Heart right ventricle (tissue), 16 donors: Measurements from ENCODE around the gene RHOU. TPM values are rescaled to one million over a fixed set of nuclear protein-coding genes. Genes with fewer than 3 reads are reported as not detected.

ENCODE experiments used
- ATAC-seq, 8 donors: fragments of 200-7000 bp; cut with Tn5 transposase; one replicate each; pipeline ENCODE4 v1.9.1; 2020; ENCODE audit warnings: mild to moderate bottlenecking in 8 of 8, moderate library complexity in 8 of 8, moderate number of reproducible peaks in 1 of 8
- DNase-seq, 2 donors: peaks; one replicate each; pipeline ENCODE4 v3.0.0-alpha.2; 2020
- H3K27ac ChIP-seq, 10 donors: fragments of 200-600 bp; sonication (generic) in 2 of 10; one replicate each; pipeline versions ENCODE4 v1.5.0 to v1.8.0; 2020 to 2022; ENCODE audit warnings: mild to moderate bottlenecking in 3 of 10
- H3K27me3 ChIP-seq, 7 donors: fragments of 200-600 bp; one replicate each; pipeline ENCODE4 v1.8.0; 2021 to 2022; ENCODE audit warnings: mild to moderate bottlenecking in 2 of 7
- H3K36me3 ChIP-seq, 9 donors: fragments of 200-600 bp; sonication (generic) in 1 of 9; one replicate each; pipeline versions ENCODE4 v1.5.0 to v1.8.0; 2020 to 2022; ENCODE audit warnings: mild to moderate bottlenecking in 2 of 9
- H3K4me1 ChIP-seq, 9 donors: fragments of 200-600 bp; sonication (generic) in 1 of 9; one replicate each; pipeline versions ENCODE4 v1.5.0 to v1.8.0; 2020 to 2022; ENCODE audit warnings: mild to moderate bottlenecking in 4 of 9
- H3K4me3 ChIP-seq, 10 donors: fragments of 200-600 bp; sonication (generic) in 2 of 10; one replicate each; pipeline versions ENCODE4 v1.5.0 to v1.8.0; 2020 to 2022; ENCODE audit warnings: mild to moderate bottlenecking in 7 of 10, moderate library complexity in 2 of 10
- H3K9me3 ChIP-seq, 11 donors: fragments of 200-600 bp in 10 of 11; sonication (generic) in 2 of 11; one replicate each; pipeline versions ENCODE4 v1.5.0 to v1.8.0; 2013 to 2022; ENCODE audit warnings: mild to moderate bottlenecking in 2 of 11, control low read depth in 1 of 11, moderate library complexity in 1 of 11
- CTCF ChIP-seq, 9 donors: fragments of 200-600 bp; sonication (generic) in 2 of 9; IDR thresholded peaks; one replicate each; pipeline versions ENCODE4 v1.5.0 to v1.8.0; 2021 to 2022; ENCODE audit warnings: antibody characterized with exemption in 9 of 9, mild to moderate bottlenecking in 5 of 9, moderate library complexity in 1 of 9
- WGBS, 2 donors: extraction: QIAGEN DNeasy Blood & Tissue Kit; methylation state at CpG; one replicate each; pipeline ENCODE4 v1.1.7; 2013; ENCODE audit warnings: inconsistent platforms in 1 of 2; 5-methylcytosine and 5-hydroxymethylcytosine counted together
- intact Hi-C, 10 donors: fragments of 100-400 bp; cut with DNase I; formaldehyde crosslinking; loops; one replicate each; pipeline versions ENCODE4 v1.11.1 to v1.14.2; 2022
- polyA plus RNA-seq, 2 donors: library from polyadenylated mRNA; stranded (reverse); fragments of 200-250 nt; gene quantifications; one replicate each; pipeline ENCODE4 v1.2.3, GENCODE V29; 2013
- total RNA-seq, 10 donors: library from RNA; stranded (reverse); fragmentation: NEBNext Ultra II Directional in 3 of 10; extraction: Animal tissue kit (Norgen Biotek cat#: 25700) in 3 of 10; gene quantifications; one replicate each; pipeline versions ENCODE4 v1.2.1 to v1.2.4, GENCODE V29; 2021 to 2023
- donor health status: Arrhythmogenic right ventricular cardiomyopathy.
- donor health status: ischemic (EF 13 %, LVEDD 7.1; RV severe dilation, severe dysfunction).
- donor health status: healthy with polysubstance abuse.
- donor health status: DM: no; HTN: yes; CAD: no.
- donor health status: DM: no; HTN: no; CAD: no.
- donor health status: ischemic (EF 25% LVEDD 6.9; RV normal size, moderate dysfunction).
- donor health status: ischemic (EF 25% LVEDD 5.7; RV mildly dilated, moderate dysfunction).
- donor health status: healthy.
- donor health status: DM: yes; HTN: yes; CAD: no.
- donor health status: Ischemic cardiomyopathy.
- donor health status: ischemic (EF 35%, LVEDD 5.7; RV mildly dilated, moderate dysfunction).
- donor health status: nonischemic (EF 11% LVEDD 7.7; RV severe dilation, severe dysfunction).
- donor health status: DM: yes; HTN: yes; CAD: no.
- donor health status: PGD.
- donor health status: ischemic (EF 29% LVEDD 5.4; RV normal size, mild dysfunction).
- donor health status: nonischemic (EF 23%, LVEDD 6.1; RV moderate dilation, normal function).

Gene RHOU
- total and polyA plus RNA-seq, 12 donors = 1.00 to 10.8 (median 3.3) TPM

GRCh38 chr1:228778961-228779360, 43.7 kb downstream of the RHOU start:
- no peak for ATAC-seq
- TF ChIP-seq CTCF (IDR thresholded peaks at IDR 0.05) = no peak
- Histone ChIP-seq H3K27me3 (peaks cover 0 to 59% (median 11%) of the 10 kb centered on the region in 7 donors), H3K36me3 (no peaks in the 10 kb centered on the region), H3K4me3 (no peak overlapping the region), H3K27ac (no peak overlapping the region), H3K9me3 (no peaks in the 10 kb centered on the region), H3K4me1 (peaks cover 0 to 19% (median 8%) of the 10 kb centered on the region in 9 donors)
- no peak for DNase-seq
- intact Hi-C loops = loop anchor here in 1 of 10 donors (10.0 kb wide), 1 partner anchor 146 kb away; no protein-coding TSS in a partner anchor

- Histone ChIP-seq H3K27ac (peak overlapping the region in 1 of 10 donors; percentile 18), H3K4me3 (no peak overlapping the region), H3K36me3 (no peaks in the 10 kb centered on the region), H3K27me3 (peaks cover 0 to 58% (median 11%) of the 10 kb centered on the region in 7 donors), H3K4me1 (peaks cover 0 to 20% (median 8%) of the 10 kb centered on the region in 9 donors), H3K9me3 (no peaks in the 10 kb centered on the region)
- intact Hi-C loops = loop anchor here in 1 of 10 donors (5.0 kb wide), 1 partner anchor 1964 kb away; no protein-coding TSS in a partner anchor
- DNase-seq (peak in 1 of 2 donors; percentile 10), ATAC-seq (peak in 5 of 8 donors; percentile 54 to 85 (median 74))
- WGBS, 2 donors = 7 to 12% methylated on average over 8 of the region's 8 CpGs
- no peak for TF ChIP-seq CTCF (IDR thresholded peaks at IDR 0.05)
Measured at GRCh38 chr1:228781161-228781808, 46.0 kb downstream of the RHOU start.

- no peak for TF ChIP-seq CTCF (IDR thresholded peaks at IDR 0.05)
- peaks cover 0 to 54% (median 11%) of the 10 kb centered on the region in 7 donors for H3K27me3 ChIP-seq
- DNase-seq (no peak), ATAC-seq (peak in 2 of 8 donors; percentile 7 to 33)
- H3K36me3 ChIP-seq = no peaks in the 10 kb centered on the region
- no peak overlapping the region for H3K27ac ChIP-seq
- intact Hi-C loops = loop anchor here in 1 of 10 donors (5.0 kb wide), 1 partner anchor 1965 kb away; no protein-coding TSS in a partner anchor
- H3K9me3 ChIP-seq = no peaks in the 10 kb centered on the region
- 66 to 72% methylated on average over 10 of the region's 10 CpGs for WGBS, 2 donors
- no peak overlapping the region for H3K4me3 ChIP-seq
- H3K4me1 ChIP-seq = peaks cover 0 to 28% (median 10%) of the 10 kb centered on the region in 9 donors
Measured at GRCh38 chr1:228781809-228782661, 46.8 kb downstream of the RHOU start.

GRCh38 chr1:228782662-228783417, 47.6 kb downstream of the RHOU start:
- peak in 1 of 8 donors; percentile 40 for ATAC-seq

More at GRCh38 chr1:228782662-228783417, 47.6 kb downstream of the RHOU start:
- no peak overlapping the region for H3K27ac ChIP-seq
- H3K4me1 ChIP-seq = peaks cover 0 to 31% (median 11%) of the 10 kb centered on the region in 9 donors
- WGBS, 2 donors = 76 to 80% methylated on average over 5 of the region's 5 CpGs
- DNase-seq = no peak
- intact Hi-C loops = loop anchor here in 1 of 10 donors (5.0 kb wide), 1 partner anchor 1966 kb away; no protein-coding TSS in a partner anchor
- H3K4me3 ChIP-seq = no peak overlapping the region
- peaks cover 0 to 61% (median 9%) of the 10 kb centered on the region in 7 donors for H3K27me3 ChIP-seq
- H3K9me3 ChIP-seq = no peaks in the 10 kb centered on the region
- H3K36me3 ChIP-seq = no peaks in the 10 kb centered on the region
- no peak for TF ChIP-seq CTCF (IDR thresholded peaks at IDR 0.05)
